Spleen (tissue), 11 donors: ENCODE data around the gene ARID4B. TPM values are rescaled to one million over a fixed set of nuclear protein-coding genes. Genes with fewer than 3 reads are reported as not detected.

Experiments used
- DNase-seq: peaks from one replicate; pipeline ENCODE4 v3.0.0-alpha.2; 2020
- H3K27ac ChIP-seq, 8 donors: fragments of 200-600 bp; sonication (generic) in 7 of 8; 1 replicate in 4 of 8; 2 replicates in 4 of 8; pipeline versions ENCODE4 v1.5.0 to v1.8.0; 2016 to 2021; ENCODE audit warnings: inconsistent platforms in 4 of 8, mild to moderate bottlenecking in 4 of 8, moderate library complexity in 1 of 8
- H3K27me3 ChIP-seq, 7 donors: fragments of 200-600 bp; sonication (generic) in 6 of 7; replicated peaks in 1 of 7; 1 replicate in 4 of 7; 2 replicates in 3 of 7; pipeline versions ENCODE4 v1.5.0 to v1.8.0; 2016 to 2021; ENCODE audit warnings: inconsistent platforms in 3 of 7, mild to moderate bottlenecking in 1 of 7
- H3K36me3 ChIP-seq, 6 donors: fragments of 200-600 bp; sonication (generic) in 5 of 6; 1 replicate in 4 of 6; 2 replicates in 2 of 6; pipeline versions ENCODE4 v1.5.0 to v1.8.0; 2016 to 2021; ENCODE audit warnings: inconsistent platforms in 2 of 6
- H3K4me1 ChIP-seq, 6 donors: fragments of 200-600 bp; sonication (generic) in 5 of 6; 1 replicate in 3 of 6; 2 replicates in 3 of 6; pipeline versions ENCODE4 v1.5.0 to v1.8.0; 2016 to 2021; ENCODE audit warnings: inconsistent platforms in 3 of 6
- H3K4me3 ChIP-seq, 8 donors: fragments of 200-600 bp; sonication (generic) in 7 of 8; 1 replicate in 4 of 8; 2 replicates in 4 of 8; pipeline versions ENCODE4 v1.5.0 to v1.8.0; 2016 to 2021; ENCODE audit warnings: inconsistent platforms in 4 of 8, mild to moderate bottlenecking in 4 of 8, moderate library complexity in 2 of 8
- H3K9me3 ChIP-seq, 8 donors: fragments of 200-600 bp; sonication (generic) in 7 of 8; 1 replicate in 4 of 8; 2 replicates in 4 of 8; pipeline versions ENCODE4 v1.5.0 to v1.8.0; 2016 to 2021; ENCODE audit warnings: inconsistent platforms in 4 of 8
- CTCF ChIP-seq, 11 experiments: fragments of 200-600 bp in 7 of 11; fragments of 450-650 bp in 4 of 11; sonication (generic) in 4 of 11; IDR thresholded peaks in 8 of 11; conservative IDR thresholded peaks in 3 of 11; 1 replicate in 7 of 11; 2 replicates in 4 of 11; pipeline versions ENCODE4 v1.4.0 to v1.8.0; 2016 to 2021; ENCODE audit warnings: antibody characterized with exemption in 11 of 11, inconsistent platforms in 4 of 11, mild to moderate bottlenecking in 1 of 11
- POLR2A ChIP-seq, 3 donors: fragments of 450-650 bp; IDR thresholded peaks; one replicate each; pipeline ENCODE4 v1.5.1; 2017; ENCODE audit warnings: antibody characterized with exemption in 3 of 3, mild to moderate bottlenecking in 1 of 3
- POLR2AphosphoS5 ChIP-seq, 3 donors: sonication (generic); formaldehyde crosslinking; IDR thresholded peaks; one replicate each; pipeline ENCODE4 v1.5.1; 2017; ENCODE audit warnings: antibody characterized with exemption in 3 of 3
- WGBS, 5 donors: extraction: QIAGEN DNeasy Blood & Tissue Kit in 3 of 5; methylation state at CpG; one replicate each; pipeline versions ENCODE4 v1.1.5 to v1.1.7; 2013 to 2018; 5-methylcytosine and 5-hydroxymethylcytosine counted together
- intact Hi-C: fragments of 100-400 bp; cut with DNase I; formaldehyde crosslinking; loops from one replicate; pipeline ENCODE4 v1.15.0; 2023; ENCODE audit warnings: low total_unique reads
- polyA plus RNA-seq, 3 donors: library from polyadenylated mRNA; stranded (reverse); fragments of 200-250 nt; gene quantifications; one replicate each; pipeline ENCODE4 v1.2.1, GENCODE V29; 2013
- total RNA-seq, 7 donors: library from RNA; depleted of rRNA in 3 of 7; stranded (reverse); fragments of >200 nt in 3 of 7; fragmentation: NEBNext Ultra II Directional in 4 of 7; extraction: Animal tissue kit (Norgen Biotek cat#: 25700) in 4 of 7; gene quantifications; one replicate each; pipeline versions ENCODE4 v1.1.0 to v1.2.1, GENCODE V29; 2016 to 2021
- donor health status: healthy with polysubstance abuse.
- donor health status: DM: no; HTN: no; CAD: no; lungs with moderate emphysema.
- donor health status: DM: no; HTN: no; CAD: no.
- donor health status: Bipolar disorder and iron deficiency.
- donor health status: healthy.
- donor health status: DM: no; HTN: no; CAD: no.
- donor health status: DM: yes; HTN: yes; CAD: no.

Gene ARID4B
- total and polyA plus RNA-seq, 10 donors: 13.2 to 82.0 (median 65.6) TPM

GRCh38 chr1:235128456-235129328 lies 199.3 kb downstream of the ARID4B start, which contains the start of gene TOMM20:
Gene TOMM20, minus strand, starts transcription at chr1:235128837. Its CDS starts 122 bp downstream, at chr1:235128715.
- 1 to 4% (median 1%) methylated on average over 23 to 67 of the region's 67 CpGs for WGBS, 5 donors
- Histone ChIP-seq H3K9me3 (no peaks in the 10 kb centered on the region), H3K36me3 (peaks cover 0 to 56% (median 10%) of the 10 kb centered on the region in 6 donors), H3K4me1 (peaks cover 20 to 55% (median 50%) of the 10 kb centered on the region in 6 donors), H3K4me3 (peak within 1 kb of the TSS; percentile 78 to 99 (median 88)), H3K27ac (peak within 1 kb of the TSS; percentile 77 to 95 (median 92)), H3K27me3 (no peaks in the 10 kb centered on the region)
- DNase-seq: peak; percentile 98
- peak; percentile 93 to 98 (median 96) for TF ChIP-seq POLR2AphosphoS5 (IDR thresholded peaks at IDR 0.05)
- peak in 3 of 11 experiments; percentile 12 to 26 (median 13) for TF ChIP-seq CTCF (IDR thresholded peaks at IDR 0.05 in 8 of 11, conservative IDR thresholded peaks at IDR 0.05 in 3 of 11)
- TF ChIP-seq POLR2A (IDR thresholded peaks at IDR 0.05): peak; percentile 5 to 41 (median 35)
- intact Hi-C loops: no loop called here

- Histone ChIP-seq H3K27me3 (no peaks in the 10 kb centered on the region), H3K27ac (peak overlapping the region; percentile 77 to 95 (median 92)), H3K36me3 (peaks cover 0 to 56% (median 2%) of the 10 kb centered on the region in 6 donors), H3K9me3 (no peaks in the 10 kb centered on the region), H3K4me3 (peak overlapping the region; percentile 78 to 99 (median 88)), H3K4me1 (peaks cover 24 to 63% (median 58%) of the 10 kb centered on the region in 6 donors)
- no peak for DNase-seq
- TF ChIP-seq POLR2AphosphoS5 (IDR thresholded peaks at IDR 0.05) (no peak), POLR2A (IDR thresholded peaks at IDR 0.05) (no peak), CTCF (IDR thresholded peaks at IDR 0.05 in 8 of 11, conservative IDR thresholded peaks at IDR 0.05 in 3 of 11) (no peak)
- WGBS, 5 donors: 0 to 1% (median 1%) methylated on average over 35 of the region's 35 CpGs
- intact Hi-C loops: no loop called here
Observed at GRCh38 chr1:235127732-235128455, 200.1 kb downstream of the ARID4B start.

GRCh38 chr1:235127203-235127602 lies 200.8 kb downstream of the ARID4B start:
- peaks cover 27 to 69% (median 65%) of the 10 kb centered on the region in 6 donors for H3K4me1 ChIP-seq
- H3K27ac ChIP-seq: peak overlapping the region in 3 of 8 donors; percentile 90 to 93 (median 93)
- 22 to 41% (median 32%) methylated on average over 4 of the region's 4 CpGs for WGBS, 5 donors
- no peaks in the 10 kb centered on the region for H3K9me3 ChIP-seq
- intact Hi-C loops: no loop called here
- H3K27me3 ChIP-seq: no peaks in the 10 kb centered on the region
- H3K36me3 ChIP-seq: peaks cover 0 to 56% (median 0%) of the 10 kb centered on the region in 6 donors
- H3K4me3 ChIP-seq: peak overlapping the region; percentile 78 to 99 (median 88)
- TF ChIP-seq POLR2AphosphoS5 (IDR thresholded peaks at IDR 0.05) (no peak), POLR2A (IDR thresholded peaks at IDR 0.05) (no peak), CTCF (IDR thresholded peaks at IDR 0.05 in 8 of 11, conservative IDR thresholded peaks at IDR 0.05 in 3 of 11) (no peak)
- DNase-seq: no peak
